ENCODE data around the gene GEMIN5. TPM values are rescaled to one million over a fixed set of nuclear protein-coding genes. Genes with fewer than 3 reads are reported as not detected.

The GEMIN5 gene
- total and polyA plus RNA-seq, 2 of the 4 experiments (the other 2 are of a cell fraction), result 9.0 to 31.5 TPM

- H2BK15ac ChIP-seq (ENCODE audit: low read depth, low read length), result no peak overlapping the region
- no peak overlapping the region for H3K4me3 ChIP-seq (ENCODE audit: insufficient read depth, low read depth, low read length)
- no TSS peak for BruUV-seq (replicated peaks)
- no peak overlapping the region for H3K56ac ChIP-seq (ENCODE audit: extremely low read depth, insufficient read depth, low read length)
- no peaks in the 10 kb centered on the region for H3K4me1 ChIP-seq (ENCODE audit: control insufficient read depth, insufficient read depth, low read length)
- H2AK9ac ChIP-seq (replicated peaks; ENCODE audit: low read depth, low read length, poor library complexity), result no peak overlapping the region
- H4K8ac ChIP-seq (ENCODE audit: low read depth in 2 of 2, low read length in 2 of 2), result no peak overlapping the region
- no peak overlapping the region for H2AK5ac ChIP-seq (ENCODE audit: low read depth, low read length)
- no peak overlapping the region for H3K14ac ChIP-seq (replicated peaks; ENCODE audit: low read depth, low read length)
- DNase-seq (no peak), ATAC-seq (ENCODE audit: low read depth) (no peak)
- WGBS, 2 experiments (ENCODE audit: extremely low coverage in 2 of 2, insufficient read length in 1 of 2), result 93% methylated on average over 5 of the region's 8 CpGs; no CpG with 5 or more reads in 1 of the 2 experiments
- intact Hi-C loops (cut with micrococcal nuclease), result no loop called here
- H3K4ac ChIP-seq (ENCODE audit: low read depth, low read length), result no peak overlapping the region
- no peak overlapping the region for H4K91ac ChIP-seq (ENCODE audit: insufficient read depth, low read depth, low read length)
- TF ChIP-seq SMC3 (IDR thresholded peaks at IDR 0.05; ENCODE audit: low read depth, low read length), result no peak
- TF ChIP-seq CTCF (conservative IDR thresholded peaks at IDR 0.05; ENCODE audit: low read depth, low read length), result no peak
- TF ChIP-seq FOS (IDR thresholded peaks at IDR 0.05; ENCODE audit: low read depth, low read length), result no peak
- TF ChIP-seq BHLHE40 (IDR thresholded peaks at IDR 0.05; ENCODE audit: low read depth, low read length), result no peak
- TF ChIP-seq POLR2A (IDR thresholded peaks at IDR 0.05; ENCODE audit: low read depth, low read length), result no peak
- TF ChIP-seq MAZ (IDR thresholded peaks at IDR 0.05; ENCODE audit: borderline replicate concordance, low read depth, low read length), result no peak
- TF ChIP-seq USF2 (IDR thresholded peaks at IDR 0.05; ENCODE audit: low read depth, low read length), result no peak
- no peak for TF ChIP-seq CEBPB (IDR thresholded peaks at IDR 0.05; ENCODE audit: low read depth, low read length)
- no peak for TF ChIP-seq ELK1 (IDR thresholded peaks at IDR 0.05; ENCODE audit: borderline replicate concordance, low read depth, low read length)
- CTCF ChIA-PET, result no interaction called here
- dilution Hi-C loops (cut with HindIII; ENCODE audit: low sequenced_read_pairs, unreplicated experiment), result no loop called here
- in situ Hi-C loops (cut with MboI; ENCODE audit: low sequenced_read_pairs), result no loop called here
- H2BK20ac ChIP-seq (ENCODE audit: low read depth, low read length), result no peak overlapping the region
- no peak overlapping the region for H3K4me2 ChIP-seq (ENCODE audit: low read depth, low read length)
- H3K18ac ChIP-seq (ENCODE audit: low read depth, low read length), result no peak overlapping the region
- H3K23ac ChIP-seq (ENCODE audit: low read depth, low read length), result no peak overlapping the region
- peaks cover 10% of the 10 kb centered on the region for H3K9me3 ChIP-seq (ENCODE audit: control insufficient read depth, insufficient read depth, low read length)
- H3K27me3 ChIP-seq (ENCODE audit: control insufficient read depth, insufficient read depth, low read length), result no peaks in the 10 kb centered on the region
- H3K36me3 ChIP-seq (ENCODE audit: control insufficient read depth, insufficient read depth, low read length), result peaks cover 16% of the 10 kb centered on the region
- no peaks in the 10 kb centered on the region for H4K20me1 ChIP-seq (ENCODE audit: insufficient read depth, low read length)
- no peak overlapping the region for H3K27ac ChIP-seq (ENCODE audit: insufficient read depth, low read length)
- POLR2A ChIA-PET (ENCODE audit: unreplicated experiment), result no interaction called here
- H2AFZ ChIP-seq (replicated peaks; ENCODE audit: low read length, poor library complexity), result no peak overlapping the region
- no peaks in the 10 kb centered on the region for H3K79me1 ChIP-seq (ENCODE audit: low read depth in 1 of 2, low read length in 2 of 2)
- no peak overlapping the region for H2BK120ac ChIP-seq (ENCODE audit: low read depth, low read length)
- no peak overlapping the region for H4K5ac ChIP-seq (ENCODE audit: low read depth, low read length)
- no peak overlapping the region for H3K9ac ChIP-seq (ENCODE audit: low read depth, low read length)
- no peaks in the 10 kb centered on the region for H3K9me1 ChIP-seq (ENCODE audit: insufficient read depth, low read length)
- H2BK5ac ChIP-seq (ENCODE audit: low read depth, low read length, poor library complexity, severe bottlenecking), result no peak overlapping the region
Observed at GRCh38 chr5:154884424-154884823, 53.6 kb downstream of the GEMIN5 start.

Data from IMR-90 (cell line).